Suprapubic skin (tissue), 4 donors: ENCODE results near the gene BRINP2. TPM values are rescaled to one million over a fixed set of nuclear protein-coding genes. Genes with fewer than 3 reads are reported as not detected.

Experiments used
- DNase-seq, 2 donors: peaks; one replicate each; pipeline ENCODE4 v3.0.0-alpha.2; 2019; ENCODE audit warnings: low spot score in 2 of 2
- H3K27ac ChIP-seq: fragments of 200-600 bp; sonication (generic); one replicate; pipeline ENCODE4 v1.5.1; 2019
- H3K27me3 ChIP-seq: fragments of 200-600 bp; sonication (generic); one replicate; pipeline ENCODE4 v1.5.1; 2019
- H3K36me3 ChIP-seq: fragments of 200-600 bp; sonication (generic); one replicate; pipeline ENCODE4 v1.5.1; 2019
- H3K4me1 ChIP-seq: fragments of 200-600 bp; sonication (generic); one replicate; pipeline ENCODE4 v1.5.1; 2019
- H3K4me3 ChIP-seq: fragments of 200-600 bp; sonication (generic); one replicate; pipeline ENCODE4 v1.5.1; 2019; ENCODE audit warnings: mild to moderate bottlenecking
- H3K9me3 ChIP-seq: fragments of 200-600 bp; sonication (generic); one replicate; pipeline ENCODE4 v1.5.1; 2019
- EP300 ChIP-seq: sonication (generic); formaldehyde crosslinking; IDR thresholded peaks from one replicate; pipeline ENCODE4 v1.6.1; 2017; ENCODE audit warnings: antibody characterized with exemption
- POLR2A ChIP-seq, 2 donors: fragments of 450-650 bp; IDR thresholded peaks; one replicate each; pipeline ENCODE4 v1.6.1; 2017; ENCODE audit warnings: antibody characterized with exemption in 2 of 2, mild to moderate bottlenecking in 2 of 2, moderate library complexity in 2 of 2
- POLR2AphosphoS5 ChIP-seq, 3 donors: sonication (generic); formaldehyde crosslinking; IDR thresholded peaks; one replicate each; pipeline ENCODE4 v1.6.1; 2017; ENCODE audit warnings: antibody characterized with exemption in 3 of 3
- WGBS: methylation state at CpG from one replicate; pipeline ENCODE4 v1.1.5; 2018; 5-methylcytosine and 5-hydroxymethylcytosine counted together
- total RNA-seq, 4 donors: library from RNA; depleted of rRNA; stranded (reverse); fragments of >200 nt; gene quantifications; one replicate each; pipeline ENCODE4 v1.1.0, GENCODE V29; 2016
- TF ChIP-seq, protein P1 (sequence below), 2 donors: fragments of 200-600 bp in 1 of 2; fragments of 450-650 bp in 1 of 2; sonication (generic) in 1 of 2; IDR thresholded peaks; one replicate each; pipeline ENCODE4 v1.5.1; 2016 to 2019; ENCODE audit warnings: antibody characterized with exemption in 2 of 2, mild to moderate bottlenecking in 1 of 2, moderate library complexity in 1 of 2

BRINP2 gene
- total RNA-seq, 4 donors from 2014 or later, result 0.30 to 0.39 TPM; not detected in 2

GRCh38 chr1:177229781-177230180, 59.0 kb downstream of the BRINP2 start:
- no peak overlapping the region for H3K4me3 ChIP-seq
- 94% methylated on average over 16 of the region's 20 CpGs for WGBS
- H3K36me3 ChIP-seq, result no peaks in the 10 kb centered on the region
- H3K27me3 ChIP-seq, result no peaks in the 10 kb centered on the region
- H3K9me3 ChIP-seq, result no peaks in the 10 kb centered on the region
- no peak for DNase-seq
- no peak overlapping the region for H3K27ac ChIP-seq
- no peaks in the 10 kb centered on the region for H3K4me1 ChIP-seq
- TF ChIP-seq POLR2AphosphoS5 (IDR thresholded peaks at IDR 0.05) (no peak), EP300 (no peak), POLR2A (IDR thresholded peaks at IDR 0.05) (no peak)
- TF ChIP-seq, protein P1, sequence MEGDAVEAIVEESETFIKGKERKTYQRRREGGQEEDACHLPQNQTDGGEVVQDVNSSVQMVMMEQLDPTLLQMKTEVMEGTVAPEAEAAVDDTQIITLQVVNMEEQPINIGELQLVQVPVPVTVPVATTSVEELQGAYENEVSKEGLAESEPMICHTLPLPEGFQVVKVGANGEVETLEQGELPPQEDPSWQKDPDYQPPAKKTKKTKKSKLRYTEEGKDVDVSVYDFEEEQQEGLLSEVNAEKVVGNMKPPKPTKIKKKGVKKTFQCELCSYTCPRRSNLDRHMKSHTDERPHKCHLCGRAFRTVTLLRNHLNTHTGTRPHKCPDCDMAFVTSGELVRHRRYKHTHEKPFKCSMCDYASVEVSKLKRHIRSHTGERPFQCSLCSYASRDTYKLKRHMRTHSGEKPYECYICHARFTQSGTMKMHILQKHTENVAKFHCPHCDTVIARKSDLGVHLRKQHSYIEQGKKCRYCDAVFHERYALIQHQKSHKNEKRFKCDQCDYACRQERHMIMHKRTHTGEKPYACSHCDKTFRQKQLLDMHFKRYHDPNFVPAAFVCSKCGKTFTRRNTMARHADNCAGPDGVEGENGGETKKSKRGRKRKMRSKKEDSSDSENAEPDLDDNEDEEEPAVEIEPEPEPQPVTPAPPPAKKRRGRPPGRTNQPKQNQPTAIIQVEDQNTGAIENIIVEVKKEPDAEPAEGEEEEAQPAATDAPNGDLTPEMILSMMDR (IDR thresholded peaks at IDR 0.05), result no peak

DNA sequence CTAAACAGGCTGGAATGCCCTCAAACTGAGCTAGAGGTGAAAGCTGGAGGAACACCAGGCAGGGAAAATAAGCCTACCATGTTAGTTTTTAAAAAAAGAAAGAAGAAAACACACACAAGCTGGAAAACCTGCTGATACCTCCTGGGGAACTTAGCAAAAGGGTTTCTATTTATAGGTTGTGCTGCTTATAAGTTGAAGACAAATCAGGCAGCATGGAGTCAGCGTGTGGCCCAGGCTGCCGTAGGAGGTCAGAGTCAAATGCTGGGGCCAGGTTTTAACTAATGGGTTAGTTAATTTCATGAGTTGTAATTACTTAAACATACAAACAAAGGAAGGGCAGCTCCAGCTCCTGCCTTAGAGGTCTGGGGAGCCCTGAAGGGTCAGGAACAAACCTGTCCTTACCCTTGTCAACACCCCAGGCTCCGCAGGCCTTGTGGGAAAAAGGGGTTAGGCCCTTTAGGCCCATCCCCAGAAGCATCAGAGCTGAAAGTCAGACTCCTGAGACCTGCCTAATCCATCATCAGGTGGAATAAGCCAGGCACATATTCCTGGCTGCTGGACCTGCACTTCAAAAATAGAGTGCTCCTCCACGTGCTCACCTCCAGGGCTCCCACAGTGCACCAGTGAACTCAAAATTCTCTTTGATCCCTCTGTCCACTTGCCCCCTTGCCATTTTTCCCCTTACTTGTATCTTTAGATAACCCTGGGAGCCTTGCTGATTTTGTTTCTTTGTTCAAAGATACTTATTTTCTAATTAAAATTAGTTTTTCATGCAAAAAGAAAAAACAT, 59.7 kb downstream of the BRINP2 start:
- Histone ChIP-seq H3K27me3 (no peaks in the 10 kb centered on the region), H3K4me1 (no peaks in the 10 kb centered on the region), H3K9me3 (no peaks in the 10 kb centered on the region), H3K4me3 (no peak overlapping the region), H3K36me3 (no peaks in the 10 kb centered on the region), H3K27ac (no peak overlapping the region)
- TF ChIP-seq, protein P1 (IDR thresholded peaks at IDR 0.05), result no peak
- TF ChIP-seq POLR2A (IDR thresholded peaks at IDR 0.05), result no peak
- no peak for TF ChIP-seq EP300
- no peak for TF ChIP-seq POLR2AphosphoS5 (IDR thresholded peaks at IDR 0.05)
- WGBS, result 83% methylated on average over 4 of the region's 4 CpGs
- DNase-seq, result no peak

GRCh38 chr1:177235350-177235749, 64.6 kb downstream of the BRINP2 start:
- TF ChIP-seq POLR2A (IDR thresholded peaks at IDR 0.05), result no peak
- no peaks in the 10 kb centered on the region for H3K27me3 ChIP-seq
- H3K4me3 ChIP-seq, result no peak overlapping the region
- H3K9me3 ChIP-seq, result no peaks in the 10 kb centered on the region
- 79% methylated on average over 7 of the region's 7 CpGs for WGBS
- H3K4me1 ChIP-seq, result no peaks in the 10 kb centered on the region
- H3K36me3 ChIP-seq, result no peaks in the 10 kb centered on the region
- no peak overlapping the region for H3K27ac ChIP-seq
- DNase-seq, result no peak

- no peaks in the 10 kb centered on the region for H3K27me3 ChIP-seq
- no peak overlapping the region for H3K27ac ChIP-seq
- no peaks in the 10 kb centered on the region for H3K9me3 ChIP-seq
- H3K4me3 ChIP-seq, result no peak overlapping the region
- 79% methylated on average over 4 of the region's 4 CpGs for WGBS
- H3K4me1 ChIP-seq, result no peaks in the 10 kb centered on the region
- TF ChIP-seq, protein P1 (IDR thresholded peaks at IDR 0.05), result no peak
- TF ChIP-seq POLR2A (IDR thresholded peaks at IDR 0.05), result no peak
- H3K36me3 ChIP-seq, result no peaks in the 10 kb centered on the region
- DNase-seq, result no peak
Measured at GRCh38 chr1:177236962-177237361, 66.2 kb downstream of the BRINP2 start.

DNA sequence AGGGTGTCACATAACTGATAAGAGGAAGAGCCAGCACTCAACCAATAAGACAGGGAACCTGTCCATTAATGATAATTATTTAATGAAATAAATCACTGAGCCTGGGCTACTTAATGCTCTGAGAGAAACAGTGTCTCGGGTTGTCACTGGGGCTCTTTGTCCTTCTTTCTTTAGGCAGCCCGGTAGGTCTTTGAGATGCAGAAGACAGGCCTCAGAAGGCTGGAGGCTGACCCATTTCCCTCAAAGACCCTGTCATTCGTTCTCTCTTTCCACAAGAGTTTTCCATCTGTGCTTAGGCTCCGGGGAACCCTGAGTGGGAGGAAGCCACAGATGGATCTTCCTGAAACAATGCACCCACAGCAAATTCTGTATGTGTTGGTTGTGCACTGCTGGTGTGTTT, 68.2 kb downstream of the BRINP2 start:
- no peak overlapping the region for H3K27ac ChIP-seq
- H3K9me3 ChIP-seq, result no peaks in the 10 kb centered on the region
- H3K27me3 ChIP-seq, result no peaks in the 10 kb centered on the region
- TF ChIP-seq POLR2A (IDR thresholded peaks at IDR 0.05), result no peak
- TF ChIP-seq, protein P1 (IDR thresholded peaks at IDR 0.05), result no peak
- TF ChIP-seq POLR2AphosphoS5 (IDR thresholded peaks at IDR 0.05), result no peak
- TF ChIP-seq EP300, result no peak
- no peak overlapping the region for H3K4me3 ChIP-seq
- H3K36me3 ChIP-seq, result no peaks in the 10 kb centered on the region
- 62% methylated on average over 4 of the region's 4 CpGs for WGBS
- no peak for DNase-seq
- no peaks in the 10 kb centered on the region for H3K4me1 ChIP-seq
